Measurements from ENCODE around the gene NCR2. TPM values are rescaled to one million over a fixed set of nuclear protein-coding genes. Genes with fewer than 3 reads are reported as not detected.
A peak's percentile ranks its signal among the peaks of the same experiment; 100 is the strongest.

NCR2 gene
- total RNA-seq, 1 experiment from 2014 or later, result not detected

DNA sequence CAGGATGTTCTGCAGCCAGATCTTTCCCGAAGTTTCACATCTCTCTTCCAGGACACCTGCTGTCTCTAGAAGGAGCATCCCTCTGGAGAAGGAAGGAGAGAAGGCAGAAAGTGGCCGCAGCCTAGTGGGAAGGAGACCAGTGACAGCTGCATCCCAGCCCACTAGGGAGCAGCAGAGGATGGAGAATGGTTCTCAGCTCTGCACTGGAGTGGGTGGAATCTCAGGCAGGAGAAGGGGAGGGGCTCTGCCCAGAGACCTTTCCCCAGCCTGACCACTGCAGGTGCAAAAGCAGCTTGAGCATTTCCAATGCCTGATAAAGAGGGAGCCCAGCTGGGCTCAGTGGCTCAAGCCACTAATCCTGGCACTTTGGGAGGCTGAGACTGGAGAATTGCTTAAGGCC is 32.3 kb downstream of the NCR2 start:
- no peak for TF ChIP-seq EZH2 (IDR thresholded peaks at IDR 0.05; ENCODE audit: low read depth)
- TF ChIP-seq CTCF (conservative IDR thresholded peaks at IDR 0.05), result peak; percentile 76
- Histone ChIP-seq H3K4me1 (replicated peaks; ENCODE audit: insufficient read depth) (0 out of 2 replicates have a peak, but pooled peaks cover 5% of the 10 kb centered on the region), H3K36me3 (ENCODE audit: low read depth) (no peaks in the 10 kb centered on the region), H3K9me2 (ENCODE audit: insufficient read depth) (no peaks in the 10 kb centered on the region), H3F3A (ENCODE audit: insufficient read depth, low read depth) (no peaks in the 10 kb centered on the region; the same call in 1 of the 2 replicates), H4K20me1 (ENCODE audit: insufficient read depth) (no peaks in the 10 kb centered on the region), H3K9me3 (ENCODE audit: insufficient read depth, low read depth) (no peaks in the 10 kb centered on the region), H3K4me2 (no peak overlapping the region), H3K27me3 (ENCODE audit: insufficient read depth, low read depth) (peaks cover 24% of the 10 kb centered on the region), H3K79me2 (ENCODE audit: low read depth) (no peaks in the 10 kb centered on the region), H3K27ac (no peak overlapping the region), H3K4me3 (no peak overlapping the region), H2AFZ (no peak overlapping the region)
- ChIA-PET CTCF (interaction anchor here (0.6 to 1.5 kb wide), 5 partner anchors 48 to 367 kb away, joined by 3 to 7 read pairs (median 5); no protein-coding TSS in a partner anchor), POLR2A (ENCODE audit: unreplicated experiment) (no interaction called here)
- intact Hi-C loops (cut with micrococcal nuclease; ENCODE audit: unreplicated experiment), result loop anchor here (1.0 to 5.0 kb wide), 4 partner anchors 61 to 1530 kb away; no protein-coding TSS in a partner anchor
- no TSS peak for BruUV-seq (replicated peaks)
- peak; percentile 37 to 58 for DNase-seq

- POLR2A ChIA-PET (ENCODE audit: unreplicated experiment), result interaction anchor here (0.6 kb wide), 1 partner anchor 231 kb away, joined by 3 read pairs; no protein-coding TSS in a partner anchor
- H3K4me2 ChIP-seq, result peak overlapping the region; percentile 19; the same call in 1 of the 2 replicates
- no peak overlapping the region for H2AFZ ChIP-seq
- H3K9me3 ChIP-seq (ENCODE audit: insufficient read depth, low read depth), result no peaks in the 10 kb centered on the region
- no peaks in the 10 kb centered on the region for H3K79me2 ChIP-seq (ENCODE audit: low read depth)
- no peak overlapping the region for H3K27ac ChIP-seq
- TF ChIP-seq EZH2 (IDR thresholded peaks at IDR 0.05; ENCODE audit: low read depth), result no peak
- TF ChIP-seq CTCF (conservative IDR thresholded peaks at IDR 0.05), result no peak
- intact Hi-C loops (cut with micrococcal nuclease; ENCODE audit: unreplicated experiment), result no loop called here
- 0 out of 2 replicates have a peak, but pooled peaks cover 5% of the 10 kb centered on the region for H3K4me1 ChIP-seq (replicated peaks; ENCODE audit: insufficient read depth)
- CTCF ChIA-PET, result interaction anchor here (0.7 kb wide), 1 partner anchor 417 kb away, joined by 9 read pairs; the partner anchor contains the start of gene TOMM6
- peak in 1 of 2 experiments; percentile 53 for DNase-seq
- no peaks in the 10 kb centered on the region for H3K9me2 ChIP-seq (ENCODE audit: insufficient read depth)
- no peaks in the 10 kb centered on the region; the same call in 1 of the 2 replicates for H3F3A ChIP-seq (ENCODE audit: insufficient read depth, low read depth)
- H4K20me1 ChIP-seq (ENCODE audit: insufficient read depth), result no peaks in the 10 kb centered on the region
- no TSS peak for BruUV-seq (replicated peaks)
- H3K4me3 ChIP-seq, result no peak overlapping the region
- H3K27me3 ChIP-seq (ENCODE audit: insufficient read depth, low read depth), result peaks cover 7% of the 10 kb centered on the region; the same call in 1 of the 2 replicates
- H3K36me3 ChIP-seq (ENCODE audit: low read depth), result no peaks in the 10 kb centered on the region
These were observed 35.2 kb downstream of the NCR2 start for GRCh38 chr6:41370488-41371111.

- 0 out of 2 replicates have a peak, but pooled peaks cover 5% of the 10 kb centered on the region for H3K4me1 ChIP-seq (replicated peaks; ENCODE audit: insufficient read depth)
- H3K9me2 ChIP-seq (ENCODE audit: insufficient read depth), result no peaks in the 10 kb centered on the region
- intact Hi-C loops (cut with micrococcal nuclease; ENCODE audit: unreplicated experiment), result no loop called here
- no peak for DNase-seq
- no peaks in the 10 kb centered on the region for H3K36me3 ChIP-seq (ENCODE audit: low read depth)
- H3K27ac ChIP-seq, result no peak overlapping the region
- no peak overlapping the region for H3K4me2 ChIP-seq
- no peaks in the 10 kb centered on the region for H4K20me1 ChIP-seq (ENCODE audit: insufficient read depth)
- H3K27me3 ChIP-seq (ENCODE audit: insufficient read depth, low read depth), result peaks cover 4% of the 10 kb centered on the region; the same call in 1 of the 2 replicates
- ChIA-PET CTCF (no interaction called here), POLR2A (ENCODE audit: unreplicated experiment) (interaction anchor here (0.6 kb wide), 1 partner anchor 230 kb away, joined by 3 read pairs; no protein-coding TSS in a partner anchor)
- no peaks in the 10 kb centered on the region; the same call in 1 of the 2 replicates for H3F3A ChIP-seq (ENCODE audit: insufficient read depth, low read depth)
- no peak overlapping the region for H3K4me3 ChIP-seq
- no TSS peak for BruUV-seq (replicated peaks)
- H3K79me2 ChIP-seq (ENCODE audit: low read depth), result no peaks in the 10 kb centered on the region
- H3K9me3 ChIP-seq (ENCODE audit: insufficient read depth, low read depth), result no peaks in the 10 kb centered on the region
- TF ChIP-seq EZH2 (IDR thresholded peaks at IDR 0.05; ENCODE audit: low read depth), result no peak
- TF ChIP-seq CTCF (conservative IDR thresholded peaks at IDR 0.05), result no peak
- H2AFZ ChIP-seq, result no peak overlapping the region
These were observed 36.1 kb downstream of the NCR2 start for GRCh38 chr6:41371461-41371991.

All from PC-9 (cell line).